ENCODE measurements around the gene VCAM1. TPM values are rescaled to one million over a fixed set of nuclear protein-coding genes. Genes with fewer than 3 reads are reported as not detected.

The VCAM1 gene
- total RNA-seq, 2 experiments from 2014 or later, result not detected

DNA sequence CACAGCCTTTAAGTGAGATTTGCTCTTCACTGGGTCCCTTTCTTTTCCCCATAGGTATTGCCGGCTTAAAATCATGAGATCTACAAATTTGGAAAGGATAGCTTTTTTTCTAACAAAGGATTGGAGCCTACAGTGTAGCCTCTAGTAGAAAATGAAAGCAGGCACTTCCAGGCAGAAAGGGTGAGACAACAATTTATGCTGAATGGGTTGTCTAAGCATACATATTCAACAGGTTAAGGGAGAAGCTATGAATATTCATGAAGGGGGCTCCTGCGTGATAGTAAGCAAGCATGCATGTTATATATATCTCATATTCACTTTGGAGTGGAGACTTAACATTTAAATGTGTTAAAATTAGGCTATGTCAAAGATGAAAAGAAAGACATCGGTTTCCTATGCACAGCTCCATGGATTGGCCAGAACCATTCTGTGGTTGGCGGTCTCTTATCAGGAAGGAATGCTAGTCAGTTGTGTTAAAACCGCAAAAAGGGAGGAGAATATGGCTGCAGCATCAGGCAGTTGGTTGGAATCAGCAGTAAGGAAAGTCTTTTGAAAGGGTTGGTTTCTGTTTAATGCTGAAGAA, 66.0 kb downstream of the VCAM1 start:
- no peaks in the 10 kb centered on the region for H3K79me2 ChIP-seq (ENCODE audit: insufficient read depth, low read depth, low read length)
- no peak overlapping the region for H3K27ac ChIP-seq (ENCODE audit: low read depth, low read length, poor library complexity, severe bottlenecking)
- no peak for DNase-seq (ENCODE audit: low spot score)
- no peaks in the 10 kb centered on the region for H3K9me2 ChIP-seq (ENCODE audit: insufficient read depth, low read length)
- TF ChIP-seq, protein P1, sequence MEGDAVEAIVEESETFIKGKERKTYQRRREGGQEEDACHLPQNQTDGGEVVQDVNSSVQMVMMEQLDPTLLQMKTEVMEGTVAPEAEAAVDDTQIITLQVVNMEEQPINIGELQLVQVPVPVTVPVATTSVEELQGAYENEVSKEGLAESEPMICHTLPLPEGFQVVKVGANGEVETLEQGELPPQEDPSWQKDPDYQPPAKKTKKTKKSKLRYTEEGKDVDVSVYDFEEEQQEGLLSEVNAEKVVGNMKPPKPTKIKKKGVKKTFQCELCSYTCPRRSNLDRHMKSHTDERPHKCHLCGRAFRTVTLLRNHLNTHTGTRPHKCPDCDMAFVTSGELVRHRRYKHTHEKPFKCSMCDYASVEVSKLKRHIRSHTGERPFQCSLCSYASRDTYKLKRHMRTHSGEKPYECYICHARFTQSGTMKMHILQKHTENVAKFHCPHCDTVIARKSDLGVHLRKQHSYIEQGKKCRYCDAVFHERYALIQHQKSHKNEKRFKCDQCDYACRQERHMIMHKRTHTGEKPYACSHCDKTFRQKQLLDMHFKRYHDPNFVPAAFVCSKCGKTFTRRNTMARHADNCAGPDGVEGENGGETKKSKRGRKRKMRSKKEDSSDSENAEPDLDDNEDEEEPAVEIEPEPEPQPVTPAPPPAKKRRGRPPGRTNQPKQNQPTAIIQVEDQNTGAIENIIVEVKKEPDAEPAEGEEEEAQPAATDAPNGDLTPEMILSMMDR (conservative IDR thresholded peaks at IDR 0.05; ENCODE audit: low read length), result no peak
- TF ChIP-seq EZH2phosphoT487 (IDR thresholded peaks at IDR 0.05; ENCODE audit: borderline replicate concordance, low read depth, low read length), result no peak
- H3K4me1 ChIP-seq (ENCODE audit: insufficient read depth, low read length, poor library complexity, severe bottlenecking), result no peaks in the 10 kb centered on the region
- no TSS peak for BruUV-seq (replicated peaks)
- intact Hi-C loops (cut with micrococcal nuclease; ENCODE audit: unreplicated experiment), result no loop called here
- H2AFZ ChIP-seq (ENCODE audit: low read length), result no peak overlapping the region
- no peaks in the 10 kb centered on the region for H3K36me3 ChIP-seq (ENCODE audit: insufficient read depth, low read length)
- no peak overlapping the region for H3K4me2 ChIP-seq (ENCODE audit: low read length)
- ChIA-PET POLR2A (interaction anchor here (0.7 kb wide), 2 partner anchors 37 to 162 kb away, joined by 3 read pairs; no protein-coding TSS in a partner anchor), CTCF (ENCODE audit: unreplicated experiment) (no interaction called here)
- H3K9me3 ChIP-seq (ENCODE audit: low read length), result no peaks in the 10 kb centered on the region
- no peaks in the 10 kb centered on the region for H4K20me1 ChIP-seq (ENCODE audit: insufficient read depth, low read length)
- no peak overlapping the region for H3K4me3 ChIP-seq (ENCODE audit: low read depth, low read length, poor library complexity, severe bottlenecking)

DNA sequence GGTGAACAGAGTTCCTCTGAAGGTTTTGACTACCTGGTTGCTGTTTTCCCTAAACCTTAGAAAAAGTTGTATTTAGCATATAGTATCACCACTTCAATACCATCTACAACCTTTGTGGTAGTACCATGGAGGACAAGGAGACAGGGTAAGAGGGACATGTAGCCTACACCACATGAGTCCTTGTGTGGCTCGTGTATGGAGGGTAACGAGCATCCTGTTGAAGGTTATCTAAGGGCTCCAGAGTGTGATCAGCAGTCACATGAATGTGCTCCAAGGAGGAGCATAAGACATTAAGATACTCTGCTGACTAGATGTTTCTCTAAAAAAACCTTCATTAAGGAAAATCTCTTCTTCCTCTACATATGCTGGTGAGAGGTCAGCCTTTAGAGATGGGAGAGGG, 67.3 kb downstream of the VCAM1 start:
- intact Hi-C loops (cut with micrococcal nuclease; ENCODE audit: unreplicated experiment), result no loop called here
- Histone ChIP-seq H3K4me2 (ENCODE audit: low read length) (no peak overlapping the region), H3K4me1 (ENCODE audit: insufficient read depth, low read length, poor library complexity, severe bottlenecking) (no peaks in the 10 kb centered on the region), H2AFZ (ENCODE audit: low read length) (no peak overlapping the region), H3K9me3 (ENCODE audit: low read length) (no peaks in the 10 kb centered on the region), H3K79me2 (ENCODE audit: insufficient read depth, low read depth, low read length) (no peaks in the 10 kb centered on the region), H3K9me2 (ENCODE audit: insufficient read depth, low read length) (no peaks in the 10 kb centered on the region), H3K36me3 (ENCODE audit: insufficient read depth, low read length) (no peaks in the 10 kb centered on the region), H3K27ac (ENCODE audit: low read depth, low read length, poor library complexity, severe bottlenecking) (no peak overlapping the region), H4K20me1 (ENCODE audit: insufficient read depth, low read length) (no peaks in the 10 kb centered on the region), H3K4me3 (ENCODE audit: low read depth, low read length, poor library complexity, severe bottlenecking) (no peak overlapping the region)
- TF ChIP-seq EZH2phosphoT487 (IDR thresholded peaks at IDR 0.05; ENCODE audit: borderline replicate concordance, low read depth, low read length), result no peak
- TF ChIP-seq, protein P1 (conservative IDR thresholded peaks at IDR 0.05; ENCODE audit: low read length), result no peak
- ChIA-PET POLR2A (no interaction called here), CTCF (ENCODE audit: unreplicated experiment) (no interaction called here)
- BruUV-seq (replicated peaks), result no TSS peak
- no peak for DNase-seq (ENCODE audit: low spot score)

Other genes with a start within 250 kb of the VCAM1 start
- not detected in 2 replicates for gene GPR88, start 181.6 kb upstream of the VCAM1 start, total RNA-seq (2014; rRNA removed; shearing (Covaris generic))
- not detected in 2 replicates for gene GPR88, start 181.6 kb upstream of the VCAM1 start, total RNA-seq (2022)
- 3.2 and 7.0 TPM in 2 replicates for gene EXTL2, start 175.1 kb downstream of the VCAM1 start, total RNA-seq (2014; rRNA removed; shearing (Covaris generic))
- gene EXTL2, start 175.1 kb downstream of the VCAM1 start, total RNA-seq (2022), result 8.7 and 9.8 TPM in 2 replicates
- 5.5 and 8.6 TPM in 2 replicates for gene SLC30A7, start 176.3 kb downstream of the VCAM1 start, total RNA-seq (2014; rRNA removed; shearing (Covaris generic))
- 13.8 and 15.3 TPM in 2 replicates for gene SLC30A7, start 176.3 kb downstream of the VCAM1 start, total RNA-seq (2022)

Data from OCI-LY7 (cell line).